Adipose tissue (tissue), 3 donors: ENCODE measurements around the gene PTGER4. TPM values are rescaled to one million over a fixed set of nuclear protein-coding genes. Genes with fewer than 3 reads are reported as not detected.
"Not testable (repeated sequence)": the region's sequence is repeated elsewhere in the genome, so short reads cannot be mapped to it uniquely, and the experiment has no call there.

Experiments used
- H3K27ac ChIP-seq: one replicate; pipeline ENCODE4 v1.5.1; 2013; ENCODE audit warnings: low read depth, low read length
- WGBS, 3 donors: extraction: QIAGEN DNeasy Blood & Tissue Kit; methylation state at CpG; one replicate each; pipeline ENCODE4 v1.1.7; 2013; 5-methylcytosine and 5-hydroxymethylcytosine counted together
- polyA plus RNA-seq, 3 donors: library from polyadenylated mRNA; stranded (reverse); fragments of 200-250 nt; gene quantifications; one replicate each; pipeline ENCODE4 v1.2.3, GENCODE V29; 2013
- donor health status: healthy with polysubstance abuse.
- donor health status: Bipolar disorder and iron deficiency.
- donor health status: healthy.

The PTGER4 gene
- polyA plus RNA-seq, 3 donors, result 6.0 to 52.5 (median 18.5) TPM

DNA sequence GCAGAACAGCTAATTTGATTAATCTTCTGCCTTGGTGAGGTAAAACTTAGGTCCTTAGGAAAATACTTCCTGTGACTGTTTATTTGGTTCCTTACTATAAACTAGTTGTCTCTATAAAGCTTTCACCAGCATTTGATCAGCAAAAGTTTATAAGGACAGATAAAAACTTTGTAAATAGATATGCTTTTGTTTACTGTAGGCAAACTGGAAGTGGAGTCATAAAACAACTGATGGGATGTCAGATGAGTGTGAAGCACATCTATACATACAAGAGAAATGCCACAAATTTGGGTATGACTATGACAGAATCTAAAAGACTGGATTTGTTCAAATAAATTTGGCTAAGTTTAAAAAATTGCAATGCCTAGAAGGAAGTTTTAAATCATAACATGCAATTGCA lies 5.5 kb downstream of the PTGER4 start:
- no peak overlapping the region for H3K27ac ChIP-seq

DNA sequence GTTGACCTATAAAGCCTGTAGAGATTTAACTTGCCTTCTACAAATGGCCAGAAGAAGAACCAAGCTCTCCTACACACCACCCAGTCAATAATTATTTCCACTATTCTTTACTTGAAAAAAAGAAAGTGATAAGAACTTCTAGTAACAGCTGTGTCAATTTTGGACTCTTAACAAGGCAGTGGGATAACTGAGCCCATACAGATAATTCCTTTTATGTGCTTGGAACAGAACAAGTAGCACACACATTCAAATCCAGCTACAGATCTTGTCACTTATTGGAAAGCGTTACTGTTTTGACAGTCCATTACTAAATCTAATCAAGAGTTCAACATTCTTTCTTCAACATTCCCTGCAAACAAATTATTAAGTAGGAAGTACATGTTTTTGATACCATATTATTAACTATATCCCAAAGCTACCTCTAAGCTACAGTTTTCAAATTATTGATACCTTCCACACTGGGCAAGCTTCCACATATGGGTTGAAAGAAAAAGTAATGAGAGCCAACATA lies 6.3 kb downstream of the PTGER4 start:
- 43 to 74% (median 72%) methylated on average over 1 of the region's 1 CpG for WGBS, 3 donors
- no peak overlapping the region for H3K27ac ChIP-seq

DNA sequence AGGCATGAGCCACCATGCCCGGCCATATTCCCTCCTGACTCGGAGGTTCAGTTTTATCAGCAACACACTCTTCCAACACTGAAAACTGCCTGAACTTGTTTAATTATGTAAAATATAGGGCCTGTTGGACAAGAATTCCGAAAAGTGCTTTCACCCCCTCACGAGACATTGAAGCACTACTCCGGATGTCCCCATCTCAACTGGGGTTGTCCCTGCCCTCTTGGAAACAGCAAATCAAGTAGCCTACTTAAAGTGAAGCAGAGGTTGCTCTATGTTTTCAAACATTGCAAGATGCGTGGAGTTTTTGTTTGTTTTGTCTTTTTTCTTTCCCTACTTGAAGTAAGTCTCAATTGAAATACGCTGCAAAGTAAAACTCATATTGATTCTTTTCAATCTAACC lies 7.6 kb downstream of the PTGER4 start:
- no peak overlapping the region for H3K27ac ChIP-seq
- 48 to 73% (median 61%) methylated on average over 7 of the region's 7 CpGs for WGBS, 3 donors

- 1% methylated on average over 8 of the region's 8 CpGs for WGBS, 3 donors
- H3K27ac ChIP-seq, result no peak overlapping the region
Measured at GRCh38 chr5:40688127-40688761, 8.5 kb downstream of the PTGER4 start.

- H3K27ac ChIP-seq, result no peak overlapping the region
Measured at GRCh38 chr5:40688996-40689395, 9.3 kb downstream of the PTGER4 start.

- 20 to 26% (median 25%) methylated on average over 3 of the region's 3 CpGs for WGBS, 3 donors
- no peak overlapping the region for H3K27ac ChIP-seq
Measured at GRCh38 chr5:40689438-40689837, 9.7 kb downstream of the PTGER4 start.

GRCh38 chr5:40690267-40690666 lies 10.6 kb downstream of the PTGER4 start:
- no peak overlapping the region for H3K27ac ChIP-seq

GRCh38 chr5:40691894-40692293 lies 12.2 kb downstream of the PTGER4 start:
- 92 to 98% (median 95%) methylated on average over 9 of the region's 9 CpGs for WGBS, 3 donors
- no peak overlapping the region for H3K27ac ChIP-seq

More at GRCh38 chr5:40690267-40690666, 10.6 kb downstream of the PTGER4 start:
- WGBS, 3 donors, result 55 to 65% (median 63%) methylated on average over 3 of the region's 3 CpGs

- no peak overlapping the region for H3K27ac ChIP-seq
Measured at GRCh38 chr5:40694433-40694832, 14.7 kb downstream of the PTGER4 start.

DNA sequence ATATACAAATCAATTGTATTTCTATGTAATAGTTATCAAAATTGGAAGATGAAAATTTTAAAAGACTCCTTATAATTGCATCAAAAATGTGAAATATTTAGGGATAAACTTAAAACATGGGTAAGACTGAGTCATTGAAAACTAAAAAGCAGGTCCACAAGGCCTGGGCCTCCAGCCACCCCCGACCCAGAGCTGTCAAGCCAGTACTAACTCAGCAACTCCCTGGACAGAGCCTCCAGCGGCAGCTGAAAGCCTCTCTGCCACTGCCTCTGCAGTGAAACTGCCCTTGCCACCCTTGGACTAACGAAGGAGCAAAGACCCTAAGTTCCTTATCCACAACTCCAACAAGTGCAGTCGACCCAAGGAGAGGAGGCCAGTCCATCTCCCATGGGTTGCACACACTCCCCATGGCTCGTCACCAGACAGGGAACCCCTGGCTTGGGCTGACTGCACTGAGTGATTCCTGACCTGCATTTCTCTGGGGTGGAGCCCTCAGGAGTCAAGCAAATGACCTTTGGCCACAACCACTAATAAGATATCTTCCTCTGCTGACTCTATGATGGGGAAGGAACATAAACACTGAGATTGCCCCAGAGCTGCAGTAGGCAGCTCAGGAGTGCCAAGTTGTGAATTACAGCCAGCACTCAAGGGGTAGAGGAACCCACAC lies 20.5 kb downstream of the PTGER4 start:
- H3K27ac ChIP-seq, result no peak overlapping the region

GRCh38 chr5:40702027-40702426 lies 22.3 kb downstream of the PTGER4 start:
- H3K27ac ChIP-seq, result not testable (repeated sequence)

More for the DNA sequence above, 20.5 kb downstream of the PTGER4 start:
- WGBS, 3 donors, result 88 to 95% (median 92%) methylated on average over 5 of the region's 5 CpGs

GRCh38 chr5:40705484-40705883 lies 25.8 kb downstream of the PTGER4 start:
- 98 to 100% (median 100%) methylated on average over 1 of the region's 1 CpG for WGBS, 3 donors

DNA sequence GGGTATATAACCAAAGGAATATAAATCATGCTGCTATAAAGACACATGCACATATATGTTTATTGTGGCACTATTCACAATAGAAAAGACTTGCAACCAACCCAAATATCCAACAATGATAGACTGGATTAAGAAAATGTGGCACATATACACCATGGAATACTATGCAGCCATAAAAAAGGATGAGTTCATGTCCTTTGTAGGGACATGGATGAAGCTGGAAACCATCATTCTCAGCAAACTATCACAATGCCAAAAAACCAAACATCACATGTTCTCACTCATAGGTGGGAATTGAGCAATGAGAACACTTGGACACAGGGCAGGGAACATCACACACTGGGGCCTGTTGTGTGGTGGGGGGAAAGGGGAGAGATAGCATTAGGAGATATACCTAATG lies 30.9 kb downstream of the PTGER4 start:
- not testable (repeated sequence) for H3K27ac ChIP-seq

More at GRCh38 chr5:40705484-40705883, 25.8 kb downstream of the PTGER4 start:
- not testable (repeated sequence) for H3K27ac ChIP-seq

DNA sequence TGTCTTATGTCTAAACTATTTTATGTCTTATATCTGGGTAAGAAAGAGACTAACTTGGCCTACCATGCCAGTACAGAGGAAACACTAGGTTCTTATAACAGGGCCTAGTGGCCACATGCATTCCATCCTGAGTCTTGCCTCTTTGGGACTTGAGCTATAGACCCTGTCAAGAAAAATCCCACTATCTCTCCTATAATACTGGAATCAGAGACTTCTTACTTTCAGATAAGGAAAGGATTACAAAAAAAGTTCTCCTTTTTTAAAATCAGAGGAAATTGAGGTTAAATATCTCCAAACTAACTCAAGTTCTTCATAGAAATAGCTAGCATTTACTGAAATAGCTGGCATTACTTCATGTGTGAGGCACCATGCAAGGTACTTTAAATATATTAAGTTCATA lies 34.3 kb downstream of the PTGER4 start:
- H3K27ac ChIP-seq, result no peak overlapping the region

- no peak overlapping the region for H3K27ac ChIP-seq
Measured at GRCh38 chr5:40716000-40716399, 36.3 kb downstream of the PTGER4 start.

DNA sequence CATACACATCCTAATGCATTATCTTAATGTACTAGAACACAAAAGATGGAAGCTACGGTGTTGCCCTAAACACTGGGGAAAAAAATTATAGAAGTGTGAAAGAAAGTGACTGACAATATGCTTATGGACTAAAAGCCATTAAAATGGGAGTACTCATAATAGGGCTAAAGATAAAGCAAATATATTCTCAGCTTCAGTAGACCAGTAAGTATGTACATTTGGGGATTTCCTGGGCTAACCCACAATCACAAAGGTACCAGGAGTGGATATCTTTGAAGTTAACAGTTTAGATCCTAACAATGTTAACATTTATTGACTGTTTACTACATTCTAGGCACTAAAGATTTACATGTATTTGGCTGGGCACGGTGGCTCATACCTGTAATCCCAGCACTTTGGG lies 36.9 kb downstream of the PTGER4 start:
- 92 to 99% (median 99%) methylated on average over 2 of the region's 2 CpGs for WGBS, 3 donors
- H3K27ac ChIP-seq, result no peak overlapping the region

More at GRCh38 chr5:40716000-40716399, 36.3 kb downstream of the PTGER4 start:
- 36 to 70% (median 39%) methylated on average over 2 of the region's 2 CpGs for WGBS, 3 donors

GRCh38 chr5:40717281-40717680 lies 37.6 kb downstream of the PTGER4 start:
- H3K27ac ChIP-seq, result no peak overlapping the region

DNA sequence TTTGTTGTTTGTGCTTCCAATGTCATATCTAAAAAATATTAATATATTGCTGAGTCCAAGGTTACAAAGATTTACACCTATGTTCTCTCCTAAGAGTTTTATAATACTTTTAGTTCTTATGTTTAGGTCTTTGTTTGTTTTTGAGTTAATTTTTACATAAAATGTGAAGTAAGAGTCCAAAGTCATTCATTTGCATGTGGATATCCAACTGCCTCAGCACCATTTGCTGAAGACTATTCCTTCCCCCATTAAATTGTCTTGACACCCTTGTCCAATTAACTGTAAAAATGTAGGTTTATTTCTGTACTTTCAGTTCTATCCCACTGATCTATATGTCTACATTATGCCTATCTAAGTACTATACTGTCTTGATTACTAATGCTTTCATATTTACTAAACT lies 40.4 kb downstream of the PTGER4 start:
- H3K27ac ChIP-seq, result no peak overlapping the region

GRCh38 chr5:40722497-40722911 lies 42.8 kb downstream of the PTGER4 start:
- WGBS, 3 donors, result 93 to 95% (median 95%) methylated on average over 26 to 37 of the region's 37 CpGs

GRCh38 chr5:40733434-40733833 lies 53.7 kb downstream of the PTGER4 start:
- 53 to 86% (median 78%) methylated on average over 2 of the region's 2 CpGs for WGBS, 3 donors
- no peak overlapping the region for H3K27ac ChIP-seq

More at GRCh38 chr5:40722497-40722911, 42.8 kb downstream of the PTGER4 start:
- not testable (repeated sequence) for H3K27ac ChIP-seq
